Endodermal cell (in vitro differentiated cells): ENCODE results near the gene BLTP2. TPM values are rescaled to one million over a fixed set of nuclear protein-coding genes. Genes with fewer than 3 reads are reported as not detected.

Experiments used
- DNase-seq: peaks from one replicate; pipeline ENCODE4 v3.0.0-alpha.2; 2017
- H3K27ac ChIP-seq: 2 replicates; pipeline ENCODE4 v1.5.1; 2013; ENCODE audit warnings: mild to moderate bottlenecking, low read depth, low read length, moderate library complexity
- H3K27me3 ChIP-seq: 2 replicates; pipeline ENCODE4 v1.6.1; 2013; ENCODE audit warnings: mild to moderate bottlenecking, low read length, moderate library complexity; ENCODE audit not compliant: insufficient read depth, control insufficient read depth, poor library complexity, severe bottlenecking
- H3K36me3 ChIP-seq: 2 replicates; pipeline ENCODE4 v1.7.0; 2013; ENCODE audit warnings: mild to moderate bottlenecking, low read length, moderate library complexity; ENCODE audit not compliant: control insufficient read depth, insufficient read depth
- H3K4me1 ChIP-seq: one replicate; pipeline ENCODE4 v1.7.0; 2013; ENCODE audit warnings: low read length; ENCODE audit not compliant: control insufficient read depth, insufficient read depth
- H3K4me3 ChIP-seq: 2 replicates; pipeline ENCODE4 v1.5.1; 2013; ENCODE audit warnings: mild to moderate bottlenecking, low read length, moderate library complexity
- H3K9ac ChIP-seq: 2 replicates; pipeline ENCODE4 v1.6.1; 2013; ENCODE audit warnings: mild to moderate bottlenecking, low read length, moderate library complexity; ENCODE audit not compliant: poor library complexity, severe bottlenecking; ENCODE audit errors: extremely low read depth
- H3K9me3 ChIP-seq: 2 replicates; pipeline ENCODE4 v1.6.1; 2013; ENCODE audit warnings: mild to moderate bottlenecking, low read length, moderate library complexity; ENCODE audit not compliant: control insufficient read depth
- H3K27ac Mint-ChIP-seq: 2 replicates; pipeline ENCODE4 v1.8.0; 2020; ENCODE audit warnings: mixed read lengths
- H3K27me3 Mint-ChIP-seq: 2 replicates; pipeline ENCODE4 v1.8.0; 2021; ENCODE audit warnings: mild to moderate bottlenecking, mixed read lengths; ENCODE audit not compliant: insufficient read depth
- H3K36me3 Mint-ChIP-seq: 2 replicates; pipeline ENCODE4 v1.8.0; 2020; ENCODE audit warnings: low read depth, mixed read lengths
- H3K4me1 Mint-ChIP-seq: 2 replicates; pipeline ENCODE4 v1.8.0; 2020; ENCODE audit warnings: mixed read lengths
- H3K4me3 Mint-ChIP-seq: 2 replicates; pipeline ENCODE4 v1.8.0; 2020; ENCODE audit warnings: mild to moderate bottlenecking, moderate library complexity, mixed read lengths
- H3K9me3 Mint-ChIP-seq: 2 replicates; pipeline ENCODE4 v1.8.0; 2020; ENCODE audit warnings: mild to moderate bottlenecking, mixed read lengths
- WGBS, 2 experiments: methylation state at CpG; one replicate each; pipeline versions ENCODE4 v1.1.5 to v1.1.7; 2013; ENCODE audit warnings: missing lambda C conversion rate in 2 of 2, mixed read lengths in 1 of 2; ENCODE audit not compliant: insufficient coverage in 1 of 2, insufficient read length in 1 of 2; 5-methylcytosine and 5-hydroxymethylcytosine counted together
- total RNA-seq, 2 donors: library from RNA; stranded (reverse); fragmentation: NEBNext Ultra II Directional in 1 of 2; extraction: Animal tissue kit (Norgen Biotek cat#: 25700) in 1 of 2; gene quantifications; 2 replicates in 1 of 2; 3 replicates in 1 of 2; pipeline ENCODE4 v1.2.1, GENCODE V29; 2021
- TF ChIP-seq, protein P1 (sequence below): fragments of 200-600 bp; sonication (generic); conservative IDR thresholded peaks from 2 replicates; pipeline ENCODE4 v1.5.0; 2021; ENCODE audit warnings: antibody characterized with exemption, mild to moderate bottlenecking

BLTP2 gene
- total RNA-seq, 2 donors from 2014 or later, result 132 to 144 TPM

DNA sequence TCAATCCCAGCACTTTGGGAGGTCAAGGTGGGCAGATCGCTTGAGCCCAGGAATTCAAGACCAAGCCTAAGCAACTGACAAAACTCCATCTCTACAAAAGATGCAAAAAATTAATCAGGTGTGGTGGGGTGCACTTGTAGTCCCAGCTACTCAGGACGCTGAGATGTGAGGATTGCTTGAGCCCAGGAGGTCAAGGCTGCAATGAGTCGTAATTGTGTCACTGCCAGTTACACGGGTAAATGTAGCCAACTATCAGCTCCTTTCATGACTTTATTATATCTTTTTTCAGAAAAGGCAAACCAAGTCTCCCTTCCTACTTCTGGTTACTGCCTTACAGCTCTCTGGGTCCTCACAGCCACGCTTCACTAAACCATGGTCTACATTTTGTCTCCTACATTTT, 12.8 kb upstream of the BLTP2 start:
- H3K27me3 ChIP-seq, result no peaks in the 10 kb centered on the region
- 87 to 97% methylated on average over 5 of the region's 5 CpGs for WGBS, 2 experiments
- peaks cover 53% of the 10 kb centered on the region for H3K36me3 ChIP-seq
- no peak for DNase-seq
- Mint-ChIP-seq H3K9me3 (peaks cover 48% of the 10 kb centered on the region), H3K27me3 (peaks cover 2% of the 10 kb centered on the region), H3K36me3 (peaks cover 56% of the 10 kb centered on the region), H3K27ac (no peak overlapping the region), H3K4me1 (peaks cover 2% of the 10 kb centered on the region), H3K4me3 (no peak overlapping the region)
- H3K4me3 ChIP-seq, result peak overlapping the region; percentile 74
- H3K9me3 ChIP-seq, result peaks cover 58% of the 10 kb centered on the region
- TF ChIP-seq, protein P1, sequence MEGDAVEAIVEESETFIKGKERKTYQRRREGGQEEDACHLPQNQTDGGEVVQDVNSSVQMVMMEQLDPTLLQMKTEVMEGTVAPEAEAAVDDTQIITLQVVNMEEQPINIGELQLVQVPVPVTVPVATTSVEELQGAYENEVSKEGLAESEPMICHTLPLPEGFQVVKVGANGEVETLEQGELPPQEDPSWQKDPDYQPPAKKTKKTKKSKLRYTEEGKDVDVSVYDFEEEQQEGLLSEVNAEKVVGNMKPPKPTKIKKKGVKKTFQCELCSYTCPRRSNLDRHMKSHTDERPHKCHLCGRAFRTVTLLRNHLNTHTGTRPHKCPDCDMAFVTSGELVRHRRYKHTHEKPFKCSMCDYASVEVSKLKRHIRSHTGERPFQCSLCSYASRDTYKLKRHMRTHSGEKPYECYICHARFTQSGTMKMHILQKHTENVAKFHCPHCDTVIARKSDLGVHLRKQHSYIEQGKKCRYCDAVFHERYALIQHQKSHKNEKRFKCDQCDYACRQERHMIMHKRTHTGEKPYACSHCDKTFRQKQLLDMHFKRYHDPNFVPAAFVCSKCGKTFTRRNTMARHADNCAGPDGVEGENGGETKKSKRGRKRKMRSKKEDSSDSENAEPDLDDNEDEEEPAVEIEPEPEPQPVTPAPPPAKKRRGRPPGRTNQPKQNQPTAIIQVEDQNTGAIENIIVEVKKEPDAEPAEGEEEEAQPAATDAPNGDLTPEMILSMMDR, result no peak
- H3K27ac ChIP-seq, result no peak overlapping the region
- no peaks in the 10 kb centered on the region for H3K4me1 ChIP-seq
- H3K9ac ChIP-seq, result no peak overlapping the region

- TF ChIP-seq, protein P1, result no peak
- H3K27ac Mint-ChIP-seq, result no peak overlapping the region
Observed at GRCh38 chr17:28655160-28655559, 10.2 kb upstream of the BLTP2 start.

DNA sequence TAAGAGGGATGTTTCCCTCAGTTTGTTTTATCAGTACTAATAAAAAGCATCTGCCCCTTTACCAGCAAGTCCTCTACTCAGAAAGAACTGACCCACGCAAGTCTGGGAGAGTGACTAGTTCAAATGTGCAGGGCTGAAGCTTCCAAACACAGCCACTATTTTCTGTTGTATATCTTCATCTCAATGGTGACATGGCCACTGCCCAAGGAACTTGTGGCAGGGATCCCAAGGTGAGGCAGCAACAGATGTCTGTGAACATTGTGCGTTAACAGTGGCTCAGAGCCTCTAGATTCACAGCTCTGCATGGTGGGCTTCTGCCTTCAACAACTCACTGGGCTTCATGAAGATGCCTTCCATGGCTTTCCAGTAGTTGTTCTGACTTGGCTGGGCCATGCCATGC, 3.7 kb upstream of the BLTP2 start:
- H3K27ac Mint-ChIP-seq, result no peak overlapping the region
- Histone ChIP-seq H3K9ac (no peak overlapping the region), H3K9me3 (no peaks in the 10 kb centered on the region), H3K27me3 (no peaks in the 10 kb centered on the region), H3K27ac (no peak overlapping the region), H3K4me1 (peaks cover 4% of the 10 kb centered on the region), H3K4me3 (no peak overlapping the region), H3K36me3 (peaks cover 41% of the 10 kb centered on the region)
- TF ChIP-seq, protein P1, result no peak
- peaks cover 37% of the 10 kb centered on the region for H3K36me3 Mint-ChIP-seq
- no peaks in the 10 kb centered on the region for H3K9me3 Mint-ChIP-seq
- H3K4me3 Mint-ChIP-seq, result no peak overlapping the region
- no peaks in the 10 kb centered on the region for H3K27me3 Mint-ChIP-seq
- WGBS, 2 experiments, result 96 to 100% methylated on average over 2 of the region's 2 CpGs
- peaks cover 16% of the 10 kb centered on the region for H3K4me1 Mint-ChIP-seq
- no peak for DNase-seq

More at GRCh38 chr17:28655160-28655559, 10.2 kb upstream of the BLTP2 start:
- no peak for DNase-seq
- no peaks in the 10 kb centered on the region for H3K4me1 ChIP-seq
- peaks cover 67% of the 10 kb centered on the region for H3K36me3 ChIP-seq
- Mint-ChIP-seq H3K36me3 (peaks cover 53% of the 10 kb centered on the region), H3K27me3 (peaks cover 2% of the 10 kb centered on the region), H3K4me1 (no peaks in the 10 kb centered on the region), H3K9me3 (peaks cover 32% of the 10 kb centered on the region), H3K4me3 (no peak overlapping the region)
- no peak overlapping the region for H3K4me3 ChIP-seq
- H3K27me3 ChIP-seq, result no peaks in the 10 kb centered on the region
- WGBS, 2 experiments, result 96 to 100% methylated on average over 1 to 5 of the region's 5 CpGs
- H3K9me3 ChIP-seq, result peaks cover 47% of the 10 kb centered on the region
- H3K27ac ChIP-seq, result no peak overlapping the region
- no peak overlapping the region for H3K9ac ChIP-seq
